K562 (cell line): Measurements from ENCODE around the gene COPS6. TPM values are rescaled to one million over a fixed set of nuclear protein-coding genes. Genes with fewer than 3 reads are reported as not detected.

Source experiments
- ARID1B ChIP-seq: fragments of 450-650 bp; IDR thresholded peaks from 2 replicates; pipeline ENCODE4 v1.6.1; 2016; ENCODE audit warnings: antibody characterized with exemption, mild to moderate bottlenecking, inconsistent platforms
- E2F3 ChIP-seq: fragments of 250-450 bp; sonication (Bioruptor Pico); IDR thresholded peaks from 2 replicates; pipeline ENCODE4 v1.4.0; 2020; ENCODE audit warnings: mild to moderate bottlenecking
- EP300 ChIP-seq: IDR thresholded peaks from 2 replicates; pipeline ENCODE4 v1.6.1; 2012; ENCODE audit warnings: low read length, improper control_type of control experiment
- HNRNPH1 ChIP-seq: fragments of 200-400 bp; formaldehyde crosslinking; optimal IDR thresholded peaks from 2 replicates; pipeline ENCODE3; 2017; ENCODE audit warnings: low read depth, mild to moderate bottlenecking, low read length, moderate library complexity
- KDM1A ChIP-seq, 2 experiments: fragments of 450-650 bp; IDR thresholded peaks; 2 replicates each; pipeline ENCODE4 v1.6.1; 2016; ENCODE audit warnings: mild to moderate bottlenecking in 2 of 2
- KDM4B ChIP-seq, 2 experiments: fragments of 450-650 bp in 1 of 2; sonication (generic) in 1 of 2; IDR thresholded peaks; 2 replicates each; pipeline ENCODE4 v1.6.1; 2016 to 2017; ENCODE audit warnings: borderline replicate concordance in 2 of 2, antibody characterized with exemption in 1 of 2, low read depth in 1 of 2, mild to moderate bottlenecking in 1 of 2
- NFYB ChIP-seq: IDR thresholded peaks from 2 replicates; pipeline ENCODE4 v1.6.1; 2011; ENCODE audit warnings: mild to moderate bottlenecking, moderate library complexity; ENCODE audit not compliant: insufficient read length; ENCODE audit errors: extremely low read depth
- PCBP1 ChIP-seq: fragments of 200-400 bp; formaldehyde crosslinking; IDR thresholded peaks from 2 replicates; pipeline ENCODE4 v1.6.1; 2018; ENCODE audit warnings: mild to moderate bottlenecking, low read depth, low read length; ENCODE audit not compliant: poor library complexity, severe bottlenecking
- PML ChIP-seq: IDR thresholded peaks from 2 replicates; pipeline ENCODE4 v1.6.1; 2012; ENCODE audit warnings: low read length, inconsistent platforms
- PRMT5 ChIP-seq: sonication (generic); formaldehyde crosslinking; IDR thresholded peaks from 2 replicates; pipeline ENCODE4 v1.5.0; 2020; ENCODE audit warnings: missing genetic modification reagents
- PTBP1 ChIP-seq: fragments of 200-400 bp; formaldehyde crosslinking; IDR thresholded peaks from 2 replicates; pipeline ENCODE4 v1.6.1; 2017; ENCODE audit warnings: low read depth, low read length
- SAFB2 ChIP-seq: fragments of 200-400 bp; formaldehyde crosslinking; IDR thresholded peaks from 2 replicates; pipeline ENCODE4 v1.6.1; 2018; ENCODE audit warnings: borderline replicate concordance, low read length, low read depth, moderate library complexity; ENCODE audit not compliant: severe bottlenecking
- ZNF644 ChIP-seq: fragments of 200-800 bp; sonication (Bioruptor generic); IDR thresholded peaks from 2 replicates; pipeline ENCODE4 v1.6.1; 2016; ENCODE audit warnings: low read depth, missing genetic modification characterization, missing compliant biosample characterization
- polyA plus RNA-seq, 8 experiments: library from polyadenylated mRNA; depleted of rRNA in 4 of 8; stranded (reverse) in 5 of 8; unstranded in 3 of 8; fragments of >200 nt; fragmentation: Nextera tagmentation in 2 of 8; fragmentation: Illumina TruSeq in 1 of 8; extraction: Ambion mirVana in 2 of 8; extraction: Trizol in 1 of 8; gene quantifications; 2 replicates each; pipeline versions ENCODE4 v1.2.1 to v1.2.3, GENCODE V29; 2011 to 2014; ENCODE audit warnings: inconsistent platforms in 1 of 8, missing spikeins in 1 of 8
- total RNA-seq, 7 experiments: library from RNA; depleted of rRNA in 6 of 7; stranded (reverse); fragments of >200 nt in 6 of 7; fragmentation: Illumina TruSeq in 2 of 7; extraction: Trizol in 2 of 7; gene quantifications; 2 replicates each; pipeline versions ENCODE4 v1.2.1 to v1.2.3, GENCODE V29; 2011 to 2021; ENCODE audit warnings: low replicate concordance in 1 of 7
- TF ChIP-seq, protein P1 (sequence below): fragments of 450-650 bp; formaldehyde crosslinking; IDR thresholded peaks from 2 replicates; pipeline ENCODE4 v1.4.0; 2020; ENCODE audit warnings: mild to moderate bottlenecking, moderate library complexity
- TF ChIP-seq, protein P2 (sequence below): IDR thresholded peaks from 3 replicates; pipeline ENCODE4 v1.6.1; 2011; ENCODE audit warnings: borderline replicate concordance, mild to moderate bottlenecking, moderate library complexity; ENCODE audit not compliant: insufficient read length; ENCODE audit errors: extremely low read depth
- TF ChIP-seq, protein P3 (sequence below): fragments of 250-450 bp; sonication (Bioruptor Pico); IDR thresholded peaks from 2 replicates; pipeline ENCODE4 v1.8.0; 2021; ENCODE audit warnings: mild to moderate bottlenecking, moderate library complexity
- TF ChIP-seq, protein P4 (sequence below): fragments of 450-650 bp; IDR thresholded peaks from 2 replicates; pipeline ENCODE4 v1.6.1; 2017; ENCODE audit warnings: mild to moderate bottlenecking, moderate library complexity

Gene COPS6
- total and polyA plus RNA-seq, 9 of the 15 experiments (the other 6 are each of a cell fraction or from before 2014, with no cell fraction given) = 63.0 to 331 (median 168) TPM

DNA sequence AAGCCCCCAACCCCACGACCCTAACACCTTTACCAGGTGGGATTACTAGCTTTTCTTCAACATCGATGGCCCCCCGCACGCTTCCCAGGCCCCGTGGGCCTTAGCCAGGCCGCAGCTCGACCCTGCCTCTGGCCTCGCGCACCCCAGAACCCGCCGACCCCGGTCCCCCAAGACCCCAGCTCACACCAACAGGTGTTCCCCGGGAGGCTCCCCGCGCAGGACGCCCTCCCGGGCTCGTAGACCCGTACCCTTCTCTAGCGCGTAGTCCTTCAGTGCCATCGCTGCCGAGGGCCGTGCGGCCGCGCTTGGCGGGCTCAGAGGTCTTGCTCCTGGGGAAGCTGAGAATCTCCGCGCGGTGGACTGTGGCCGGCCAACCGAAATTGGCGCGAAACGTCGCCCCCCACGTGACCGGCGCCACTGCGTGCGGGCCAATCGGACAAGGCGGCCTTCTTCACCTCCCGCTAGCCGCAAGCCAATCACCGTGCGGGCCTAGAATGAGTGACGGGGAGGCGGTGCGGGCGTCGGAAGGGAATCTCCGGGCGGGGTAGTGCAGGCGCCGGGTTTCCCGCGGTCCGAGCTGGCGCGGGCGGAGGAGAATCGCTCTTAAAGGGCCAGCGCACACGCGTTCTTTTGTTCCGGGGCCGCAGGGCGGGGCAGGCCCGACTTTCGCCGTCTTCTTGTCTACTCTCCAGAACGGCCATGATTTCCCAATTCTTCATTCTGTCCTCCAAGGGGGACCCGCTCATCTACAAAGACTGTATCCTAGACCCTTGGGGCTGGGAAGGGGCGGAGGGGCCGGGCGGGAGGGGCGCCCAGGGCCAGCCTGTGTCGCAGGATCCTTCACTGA is 12.5 kb downstream of the COPS6 start, which contains the start of the genes AP4M1 and MCM7 (continued):
- TF ChIP-seq, protein P1, sequence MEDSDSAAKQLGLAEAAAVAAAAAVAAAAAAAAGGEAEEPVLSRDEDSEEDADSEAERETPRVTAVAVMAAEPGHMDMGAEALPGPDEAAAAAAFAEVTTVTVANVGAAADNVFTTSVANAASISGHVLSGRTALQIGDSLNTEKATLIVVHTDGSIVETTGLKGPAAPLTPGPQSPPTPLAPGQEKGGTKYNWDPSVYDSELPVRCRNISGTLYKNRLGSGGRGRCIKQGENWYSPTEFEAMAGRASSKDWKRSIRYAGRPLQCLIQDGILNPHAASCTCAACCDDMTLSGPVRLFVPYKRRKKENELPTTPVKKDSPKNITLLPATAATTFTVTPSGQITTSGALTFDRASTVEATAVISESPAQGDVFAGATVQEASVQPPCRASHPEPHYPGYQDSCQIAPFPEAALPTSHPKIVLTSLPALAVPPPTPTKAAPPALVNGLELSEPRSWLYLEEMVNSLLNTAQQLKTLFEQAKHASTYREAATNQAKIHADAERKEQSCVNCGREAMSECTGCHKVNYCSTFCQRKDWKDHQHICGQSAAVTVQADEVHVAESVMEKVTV (CRISPR knock-in tag) = no peak
- TF ChIP-seq HNRNPH1 (no peak), ZNF644 (tag) (no peak), EP300 (peak; percentile 15), SAFB2 (no peak), E2F3 (CRISPR knock-in tag) (peak; percentile 99), KDM4B (IDR thresholded peaks at IDR 0.05; ENCODE audit: borderline replicate concordance in 2 of 2, low read depth in 1 of 2) (no peak), PRMT5 (no peak), KDM1A (IDR thresholded peaks at IDR 0.05) (no peak), ARID1B (no peak), PTBP1 (no peak), NFYB (peak; percentile 96), PCBP1 (no peak), PML (peak; percentile 82)
- TF ChIP-seq, protein P2, sequence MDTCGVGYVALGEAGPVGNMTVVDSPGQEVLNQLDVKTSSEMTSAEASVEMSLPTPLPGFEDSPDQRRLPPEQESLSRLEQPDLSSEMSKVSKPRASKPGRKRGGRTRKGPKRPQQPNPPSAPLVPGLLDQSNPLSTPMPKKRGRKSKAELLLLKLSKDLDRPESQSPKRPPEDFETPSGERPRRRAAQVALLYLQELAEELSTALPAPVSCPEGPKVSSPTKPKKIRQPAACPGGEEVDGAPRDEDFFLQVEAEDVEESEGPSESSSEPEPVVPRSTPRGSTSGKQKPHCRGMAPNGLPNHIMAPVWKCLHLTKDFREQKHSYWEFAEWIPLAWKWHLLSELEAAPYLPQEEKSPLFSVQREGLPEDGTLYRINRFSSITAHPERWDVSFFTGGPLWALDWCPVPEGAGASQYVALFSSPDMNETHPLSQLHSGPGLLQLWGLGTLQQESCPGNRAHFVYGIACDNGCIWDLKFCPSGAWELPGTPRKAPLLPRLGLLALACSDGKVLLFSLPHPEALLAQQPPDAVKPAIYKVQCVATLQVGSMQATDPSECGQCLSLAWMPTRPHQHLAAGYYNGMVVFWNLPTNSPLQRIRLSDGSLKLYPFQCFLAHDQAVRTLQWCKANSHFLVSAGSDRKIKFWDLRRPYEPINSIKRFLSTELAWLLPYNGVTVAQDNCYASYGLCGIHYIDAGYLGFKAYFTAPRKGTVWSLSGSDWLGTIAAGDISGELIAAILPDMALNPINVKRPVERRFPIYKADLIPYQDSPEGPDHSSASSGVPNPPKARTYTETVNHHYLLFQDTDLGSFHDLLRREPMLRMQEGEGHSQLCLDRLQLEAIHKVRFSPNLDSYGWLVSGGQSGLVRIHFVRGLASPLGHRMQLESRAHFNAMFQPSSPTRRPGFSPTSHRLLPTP = no peak
- TF ChIP-seq, protein P3, sequence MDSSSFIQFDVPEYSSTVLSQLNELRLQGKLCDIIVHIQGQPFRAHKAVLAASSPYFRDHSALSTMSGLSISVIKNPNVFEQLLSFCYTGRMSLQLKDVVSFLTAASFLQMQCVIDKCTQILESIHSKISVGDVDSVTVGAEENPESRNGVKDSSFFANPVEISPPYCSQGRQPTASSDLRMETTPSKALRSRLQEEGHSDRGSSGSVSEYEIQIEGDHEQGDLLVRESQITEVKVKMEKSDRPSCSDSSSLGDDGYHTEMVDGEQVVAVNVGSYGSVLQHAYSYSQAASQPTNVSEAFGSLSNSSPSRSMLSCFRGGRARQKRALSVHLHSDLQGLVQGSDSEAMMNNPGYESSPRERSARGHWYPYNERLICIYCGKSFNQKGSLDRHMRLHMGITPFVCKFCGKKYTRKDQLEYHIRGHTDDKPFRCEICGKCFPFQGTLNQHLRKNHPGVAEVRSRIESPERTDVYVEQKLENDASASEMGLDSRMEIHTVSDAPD (CRISPR knock-in tag) = no peak
- TF ChIP-seq, protein P4, sequence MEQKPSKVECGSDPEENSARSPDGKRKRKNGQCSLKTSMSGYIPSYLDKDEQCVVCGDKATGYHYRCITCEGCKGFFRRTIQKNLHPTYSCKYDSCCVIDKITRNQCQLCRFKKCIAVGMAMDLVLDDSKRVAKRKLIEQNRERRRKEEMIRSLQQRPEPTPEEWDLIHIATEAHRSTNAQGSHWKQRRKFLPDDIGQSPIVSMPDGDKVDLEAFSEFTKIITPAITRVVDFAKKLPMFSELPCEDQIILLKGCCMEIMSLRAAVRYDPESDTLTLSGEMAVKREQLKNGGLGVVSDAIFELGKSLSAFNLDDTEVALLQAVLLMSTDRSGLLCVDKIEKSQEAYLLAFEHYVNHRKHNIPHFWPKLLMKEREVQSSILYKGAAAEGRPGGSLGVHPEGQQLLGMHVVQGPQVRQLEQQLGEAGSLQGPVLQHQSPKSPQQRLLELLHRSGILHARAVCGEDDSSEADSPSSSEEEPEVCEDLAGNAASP = no peak
